Right lobe of liver (tissue), 6 donors: ENCODE data around the gene GRK1. TPM values are rescaled to one million over a fixed set of nuclear protein-coding genes. Genes with fewer than 3 reads are reported as not detected.

Source experiments
- ATAC-seq, 4 donors: fragments of 200-7000 bp; cut with Tn5 transposase; one replicate each; pipeline ENCODE4 v1.9.1; 2020; ENCODE audit warnings: mild to moderate bottlenecking in 4 of 4, moderate library complexity in 4 of 4
- DNase-seq, 3 donors: peaks; one replicate each; pipeline ENCODE4 v3.0.0-alpha.2; 2020
- H3K27ac ChIP-seq, 3 donors: fragments of 200-600 bp; one replicate each; pipeline ENCODE4 v1.8.0; 2022
- H3K27me3 ChIP-seq, 2 donors: fragments of 200-600 bp; one replicate each; pipeline ENCODE4 v1.8.0; 2022
- H3K36me3 ChIP-seq, 4 donors: fragments of 200-600 bp; sonication (generic) in 1 of 4; one replicate each; pipeline versions ENCODE4 v1.5.1 to v1.8.0; 2017 to 2022; ENCODE audit warnings: control low read depth in 1 of 4
- H3K4me1 ChIP-seq, 4 donors: fragments of 200-600 bp; sonication (generic) in 1 of 4; one replicate each; pipeline versions ENCODE4 v1.5.1 to v1.8.0; 2017 to 2022; ENCODE audit warnings: control low read depth in 1 of 4
- H3K4me3 ChIP-seq, 3 donors: fragments of 200-600 bp; one replicate each; pipeline ENCODE4 v1.8.0; 2022
- H3K9me3 ChIP-seq, 4 donors: fragments of 200-600 bp; sonication (generic) in 1 of 4; one replicate each; pipeline versions ENCODE4 v1.5.1 to v1.8.0; 2017 to 2022; ENCODE audit warnings: control low read depth in 1 of 4
- CTCF ChIP-seq, 4 donors: fragments of 200-600 bp in 3 of 4; fragments of 450-650 bp in 1 of 4; IDR thresholded peaks; one replicate each; pipeline versions ENCODE4 v1.5.1 to v1.8.0; 2016 to 2022; ENCODE audit warnings: antibody characterized with exemption in 4 of 4, mild to moderate bottlenecking in 2 of 4
- POLR2A ChIP-seq: fragments of 450-650 bp; IDR thresholded peaks from one replicate; pipeline ENCODE4 v1.6.1; 2017; ENCODE audit warnings: antibody characterized with exemption, mild to moderate bottlenecking
- WGBS: methylation state at CpG from one replicate; pipeline ENCODE4 v1.1.6; 2018; ENCODE audit warnings: low coverage, low lambda C conversion rate; ENCODE audit not compliant: insufficient coverage; ENCODE audit errors: missing lambda C conversion rate; 5-methylcytosine and 5-hydroxymethylcytosine counted together
- intact Hi-C, 2 donors: fragments of 100-400 bp; cut with DNase I; formaldehyde crosslinking; loops; one replicate each; pipeline versions ENCODE4 v1.11.2 to v1.14.1; 2022
- total RNA-seq, 6 experiments: library from RNA; depleted of rRNA in 2 of 6; stranded (reverse); fragments of >200 nt in 2 of 6; fragmentation: NEBNext Ultra II Directional in 3 of 6; extraction: Animal tissue kit (Norgen Biotek cat#: 25700) in 3 of 6; gene quantifications; one replicate each; pipeline versions ENCODE4 v1.1.0 to v1.2.4, GENCODE V29; 2016 to 2023
- donor health status: DM: no; HTN: yes; CAD: no.
- donor health status: DM: no; HTN: no; CAD: no.
- donor health status: DM: no; HTN: no; CAD: no.
- donor health status: DM: no; HTN: yes; CAD: no.
- donor health status: DM: no; HTN: yes; CAD: no.

Gene GRK1
- total RNA-seq, 6 experiments from 2014 or later: not detected

DNA sequence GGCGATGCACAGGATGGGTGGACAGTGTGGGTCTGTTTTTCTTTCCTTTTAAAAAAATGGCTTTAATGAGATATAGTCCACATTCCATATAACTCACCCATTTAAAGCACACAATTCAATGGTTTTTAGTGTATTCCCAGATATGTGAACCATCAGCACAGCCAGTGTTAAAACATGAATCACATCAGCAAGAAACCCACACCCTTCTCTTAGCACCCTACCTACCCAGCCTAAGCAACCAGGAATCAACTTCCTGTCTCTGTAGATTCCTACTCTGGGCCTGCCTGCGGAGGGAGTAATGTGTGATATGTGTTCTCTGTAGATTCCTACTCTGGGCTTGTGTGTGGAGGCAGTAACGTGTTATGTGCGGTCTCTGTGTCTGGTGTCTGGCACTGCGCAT lies 103.9 kb downstream of the GRK1 start:
- DNase-seq: no peak

GRCh38 chr13:113771709-113772331 lies 104.8 kb downstream of the GRK1 start:
- no peaks in the 10 kb centered on the region for H3K36me3 ChIP-seq
- DNase-seq: no peak
- TF ChIP-seq POLR2A (no peak), CTCF (IDR thresholded peaks at IDR 0.05) (no peak)
- no peak overlapping the region for H3K4me3 ChIP-seq
- H3K27ac ChIP-seq: no peak overlapping the region
- peak in 1 of 4 donors; percentile 27 for ATAC-seq
- no peaks in the 10 kb centered on the region for H3K27me3 ChIP-seq
- intact Hi-C loops: no loop called here
- H3K4me1 ChIP-seq: no peaks in the 10 kb centered on the region
- no peaks in the 10 kb centered on the region for H3K9me3 ChIP-seq
- 38% methylated on average over 4 of the region's 4 CpGs for WGBS

More for the DNA sequence above, 103.9 kb downstream of the GRK1 start:
- Histone ChIP-seq H3K9me3 (no peaks in the 10 kb centered on the region), H3K4me3 (no peak overlapping the region), H3K4me1 (no peaks in the 10 kb centered on the region), H3K27me3 (no peaks in the 10 kb centered on the region), H3K36me3 (no peaks in the 10 kb centered on the region), H3K27ac (no peak overlapping the region)
- no peak for ATAC-seq
- TF ChIP-seq POLR2A (no peak), CTCF (IDR thresholded peaks at IDR 0.05) (no peak)
- 79% methylated on average over 4 of the region's 5 CpGs for WGBS
- intact Hi-C loops: no loop called here

GRCh38 chr13:113774177-113775107 lies 107.4 kb downstream of the GRK1 start:
- Histone ChIP-seq H3K27ac (no peak overlapping the region), H3K9me3 (no peaks in the 10 kb centered on the region), H3K27me3 (no peaks in the 10 kb centered on the region), H3K4me3 (no peak overlapping the region), H3K4me1 (no peaks in the 10 kb centered on the region), H3K36me3 (no peaks in the 10 kb centered on the region)
- no peak for TF ChIP-seq POLR2A
- no peak for TF ChIP-seq CTCF (IDR thresholded peaks at IDR 0.05)
- 81% methylated on average over 7 of the region's 9 CpGs for WGBS
- DNase-seq (peak in 1 of 3 donors; percentile 11), ATAC-seq (peak in 1 of 4 donors; percentile 42)
- intact Hi-C loops: no loop called here

GRCh38 chr13:113775451-113776145 lies 108.6 kb downstream of the GRK1 start:
- WGBS: 60% methylated on average over 1 of the region's 28 CpGs
- ATAC-seq (peak in 1 of 4 donors; percentile 15), DNase-seq (peak in 1 of 3 donors; percentile 42)
- Histone ChIP-seq H3K27ac (no peak overlapping the region), H3K9me3 (no peaks in the 10 kb centered on the region), H3K36me3 (no peaks in the 10 kb centered on the region), H3K27me3 (no peaks in the 10 kb centered on the region), H3K4me3 (no peak overlapping the region), H3K4me1 (no peaks in the 10 kb centered on the region)
- TF ChIP-seq POLR2A: no peak
- TF ChIP-seq CTCF (IDR thresholded peaks at IDR 0.05): no peak
- intact Hi-C loops: no loop called here
